Right kidney (tissue), 9 donors: ENCODE results near the gene NRM.
"Not testable (repeated sequence)": the region's sequence is repeated elsewhere in the genome, so short reads cannot be mapped to it uniquely, and the experiment has no call there.

Source experiments
- DNase-seq: peaks from one replicate; pipeline ENCODE4 v3.0.0-alpha.2; 2016
- long read RNA-seq, 8 donors: transcript quantifications; one replicate each; lab custom pipeline, GENCODE V29; 2026

The NRM gene, protein sequence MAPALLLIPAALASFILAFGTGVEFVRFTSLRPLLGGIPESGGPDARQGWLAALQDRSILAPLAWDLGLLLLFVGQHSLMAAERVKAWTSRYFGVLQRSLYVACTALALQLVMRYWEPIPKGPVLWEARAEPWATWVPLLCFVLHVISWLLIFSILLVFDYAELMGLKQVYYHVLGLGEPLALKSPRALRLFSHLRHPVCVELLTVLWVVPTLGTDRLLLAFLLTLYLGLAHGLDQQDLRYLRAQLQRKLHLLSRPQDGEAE
- long read RNA-seq, donor 1, transcript NRM-203 (4 exons, 1,734 nt) = major isoform, 6 of 16 reads
- long read RNA-seq, donor 1, partial matches to known transcripts = 8 of 16 reads
- long read RNA-seq, donor 1, other reads (novel, unspliced or antisense) = 0 of 16 reads
- long read RNA-seq, donor 2, transcript NRM-203 (4 exons, 1,734 nt) = major isoform, 7 of 8 reads
- long read RNA-seq, donor 2, partial matches to known transcripts = 0 of 8 reads
- long read RNA-seq, donor 2, other reads (novel, unspliced or antisense) = 0 of 8 reads
- long read RNA-seq, donor 3, partial matches to known transcripts = 0 of 7 reads
- long read RNA-seq, donor 3, other reads (novel, unspliced or antisense) = 0 of 7 reads
- long read RNA-seq, donor 4, partial matches to known transcripts = 0 of 10 reads
- long read RNA-seq, donor 4, other reads (novel, unspliced or antisense) = 0 of 10 reads
- long read RNA-seq, donor 5, transcript NRM-203 (4 exons, 1,734 nt) = major isoform, 7 of 25 reads
- long read RNA-seq, donor 5, partial matches to known transcripts = 16 of 25 reads
- long read RNA-seq, donor 5, other reads (novel, unspliced or antisense) = 0 of 25 reads
- long read RNA-seq, donor 6, transcript NRM-203 (4 exons, 1,734 nt) = major isoform, 8 of 19 reads
- long read RNA-seq, donor 6, partial matches to known transcripts = 11 of 19 reads
- long read RNA-seq, donor 6, other reads (novel, unspliced or antisense) = 0 of 19 reads
- long read RNA-seq, donor 7, transcript NRM-203 (4 exons, 1,734 nt) = major isoform, 10 of 42 reads
- long read RNA-seq, donor 7, partial matches to known transcripts = 26 of 42 reads
- long read RNA-seq, donor 7, other reads (novel, unspliced or antisense) = 0 of 42 reads
- long read RNA-seq, donor 8, partial matches to known transcripts = 13 of 19 reads
- long read RNA-seq, donor 8, other reads (novel, unspliced or antisense) = 0 of 19 reads

DNA sequence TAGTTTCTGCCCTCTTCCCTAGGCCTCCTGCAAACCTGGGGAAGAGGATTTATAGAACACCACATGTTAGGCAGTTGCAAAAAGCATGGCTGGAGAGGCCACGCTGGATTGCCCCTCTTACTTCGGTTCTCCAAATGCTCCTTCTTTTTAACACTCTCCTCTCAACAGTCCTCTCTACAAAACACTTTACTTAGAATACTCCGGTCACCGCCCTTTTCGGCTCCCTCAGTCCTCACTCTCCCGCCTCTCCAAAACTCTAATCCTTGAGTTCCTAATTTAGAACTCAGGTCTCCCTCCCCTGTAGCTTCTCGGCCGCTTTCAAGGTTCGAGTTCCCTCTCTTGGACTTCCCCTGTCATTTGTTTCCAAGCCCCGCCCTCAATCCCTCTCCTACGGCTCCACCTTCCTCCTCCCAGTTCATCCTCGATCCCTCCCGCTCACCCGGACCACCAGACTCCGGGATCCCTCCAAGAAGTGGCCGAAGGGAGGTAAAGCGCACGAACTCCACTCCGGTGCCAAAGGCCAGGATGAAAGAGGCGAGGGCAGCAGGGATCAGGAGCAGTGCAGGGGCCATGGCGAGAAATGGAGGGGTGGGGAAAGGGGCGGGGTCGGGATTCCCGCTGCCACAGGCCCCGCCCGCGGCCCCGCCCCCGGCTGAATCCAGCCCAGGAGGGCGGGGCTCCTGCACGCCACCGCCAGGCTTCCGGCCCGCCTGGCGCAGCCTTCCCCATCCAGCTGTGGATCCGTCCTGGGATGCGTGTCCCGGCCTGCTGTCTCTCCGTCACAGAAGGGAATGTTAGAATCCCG lies at the start of gene NRM:
Gene NRM, minus strand, starts transcription at position 582 of the 805 bp plus-strand sequence. Its CDS starts 10 bp downstream, at position 572.
- peak; percentile 96 for DNase-seq

DNA sequence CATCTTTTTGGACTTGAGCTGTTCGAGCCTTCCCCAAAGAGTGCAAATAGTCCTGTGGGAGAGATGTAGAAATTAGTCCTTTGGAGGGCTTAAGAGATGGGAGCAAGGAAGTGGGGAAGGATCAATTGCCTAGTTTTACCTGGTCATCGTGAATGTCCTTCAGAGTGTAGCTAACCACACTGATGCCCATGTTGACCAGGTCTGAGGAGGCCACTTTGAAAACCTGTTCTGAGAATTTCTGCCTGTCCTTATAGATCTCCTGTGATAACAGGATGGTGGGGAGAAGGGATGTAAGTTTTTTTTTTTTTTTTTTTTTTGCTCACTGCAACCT lies 49.7 kb upstream of the NRM start:
- DNase-seq = no peak

DNA sequence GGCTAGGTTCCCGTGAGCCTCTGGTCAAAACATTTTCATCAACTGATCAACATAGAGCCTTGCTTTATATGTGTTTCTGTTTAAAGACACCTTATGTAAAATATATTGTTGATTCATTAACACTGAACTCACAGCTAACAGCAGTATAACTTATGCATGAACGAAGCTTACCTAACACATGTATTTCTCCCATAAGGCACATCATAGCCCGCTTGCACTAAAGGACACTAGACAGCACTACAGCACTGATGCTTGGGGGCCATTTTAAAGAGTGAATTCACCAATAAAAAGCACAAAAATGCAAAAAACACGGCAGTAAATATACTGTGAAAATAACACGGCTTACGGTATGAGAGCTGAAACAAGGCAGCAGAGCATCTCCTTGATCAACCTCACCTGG lies 47.7 kb upstream of the NRM start:
- DNase-seq = no peak

DNA sequence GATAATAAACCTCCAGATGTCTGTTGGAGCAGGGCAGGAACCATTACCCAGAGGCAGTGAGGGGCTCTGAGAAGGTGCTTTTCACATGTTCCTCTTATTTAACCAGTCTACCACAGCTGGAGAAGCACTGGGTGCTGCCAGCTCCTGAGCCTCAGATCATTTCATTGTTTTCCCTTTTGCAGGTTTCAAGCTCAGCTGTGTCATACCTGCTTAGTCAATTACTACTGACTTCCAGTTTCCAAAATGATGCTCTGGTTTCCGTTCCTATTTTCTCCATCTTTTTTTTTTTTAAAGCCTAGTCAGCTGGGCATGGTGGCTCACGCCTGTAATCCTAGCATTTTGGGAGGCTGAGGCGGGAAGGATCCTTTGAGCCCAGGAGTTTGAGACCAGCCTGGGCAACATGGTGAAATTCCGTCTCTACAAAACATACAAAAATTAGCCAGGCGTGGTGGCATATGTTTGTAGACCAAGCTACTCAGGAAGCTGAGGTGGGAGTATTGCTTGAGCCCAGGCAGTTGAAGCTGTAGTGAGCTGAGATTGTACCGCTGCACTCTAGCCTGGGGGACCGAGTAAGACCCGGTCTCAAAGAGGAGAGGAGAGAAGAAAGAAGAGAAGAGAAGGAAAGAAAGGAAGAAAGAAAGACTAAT lies 45.0 kb upstream of the NRM start:
- no peak for DNase-seq

DNA sequence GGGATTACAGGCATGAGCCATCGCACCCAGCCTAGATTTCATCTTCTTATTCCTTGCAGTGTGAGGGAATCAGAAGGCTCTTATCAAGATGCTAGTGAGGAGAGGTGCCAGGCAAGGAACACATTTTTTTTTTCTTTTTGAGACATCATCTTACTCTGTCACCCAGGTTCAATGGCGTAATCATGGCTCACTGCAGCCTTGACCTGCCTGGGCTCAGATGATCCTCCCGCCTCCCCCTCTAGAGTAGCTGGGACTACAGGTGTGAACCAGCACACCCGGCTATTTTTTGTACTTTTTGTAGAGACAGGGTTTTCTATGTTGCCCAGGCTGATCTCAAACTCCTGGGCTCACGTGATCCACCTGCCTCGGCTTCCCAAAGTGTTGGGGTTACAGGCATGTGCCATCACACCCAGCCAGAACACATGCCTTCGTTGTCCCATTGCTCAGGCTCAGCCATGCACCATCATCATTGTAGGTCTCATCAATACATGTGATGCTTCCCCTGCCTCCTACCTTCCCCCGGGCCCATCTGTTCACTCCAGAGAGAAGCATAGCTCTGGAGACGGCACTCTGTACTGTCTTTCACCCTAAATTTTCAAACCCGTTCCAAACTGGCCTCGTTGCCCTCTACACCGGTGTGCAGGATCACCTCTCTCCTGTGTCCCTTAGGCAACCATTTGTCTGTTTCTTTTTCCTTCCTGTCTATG lies 41.6 kb upstream of the NRM start:
- no peak for DNase-seq

DNA sequence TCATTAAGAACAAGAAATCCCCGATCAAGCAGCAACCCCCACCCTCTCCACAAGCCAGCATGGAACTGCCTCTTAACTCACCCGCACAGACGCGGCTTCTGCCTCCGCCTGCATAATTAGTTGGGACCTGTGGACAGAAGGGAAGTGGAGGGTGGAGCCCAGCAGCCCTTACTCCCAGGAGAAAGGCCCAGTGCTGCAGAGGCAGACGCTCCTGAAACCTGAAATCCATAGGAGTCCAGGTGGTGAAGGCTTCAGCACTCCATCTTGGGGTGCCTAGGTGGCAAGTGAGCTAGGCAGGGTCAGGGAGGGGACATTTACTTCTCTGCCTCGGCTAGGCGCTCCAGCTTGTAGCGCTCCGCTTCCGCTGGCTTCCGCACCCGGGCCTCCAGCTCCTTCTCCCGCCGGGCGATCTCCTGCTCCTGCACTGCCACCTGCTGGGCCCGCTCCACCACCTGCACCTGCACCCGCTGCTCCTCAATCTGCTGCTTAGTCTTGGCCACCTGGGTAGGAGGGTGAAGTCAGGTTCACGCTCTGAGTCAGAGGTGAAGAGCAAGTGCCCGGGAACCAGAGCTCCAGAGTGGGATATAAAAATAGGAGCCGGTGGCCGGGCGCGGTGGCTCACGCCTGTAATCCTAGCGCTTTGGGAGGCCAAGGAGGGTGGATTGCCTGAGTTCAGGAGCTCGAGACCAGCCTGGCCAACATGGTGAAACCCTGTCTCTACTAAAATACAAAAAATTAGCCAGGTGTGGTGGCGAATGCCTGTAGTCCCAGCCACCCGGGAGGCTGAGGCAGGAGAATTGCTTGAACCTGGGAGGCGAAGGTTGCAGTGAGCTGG lies 40.0 kb upstream of the NRM start:
- peak; percentile 71 for DNase-seq

DNA sequence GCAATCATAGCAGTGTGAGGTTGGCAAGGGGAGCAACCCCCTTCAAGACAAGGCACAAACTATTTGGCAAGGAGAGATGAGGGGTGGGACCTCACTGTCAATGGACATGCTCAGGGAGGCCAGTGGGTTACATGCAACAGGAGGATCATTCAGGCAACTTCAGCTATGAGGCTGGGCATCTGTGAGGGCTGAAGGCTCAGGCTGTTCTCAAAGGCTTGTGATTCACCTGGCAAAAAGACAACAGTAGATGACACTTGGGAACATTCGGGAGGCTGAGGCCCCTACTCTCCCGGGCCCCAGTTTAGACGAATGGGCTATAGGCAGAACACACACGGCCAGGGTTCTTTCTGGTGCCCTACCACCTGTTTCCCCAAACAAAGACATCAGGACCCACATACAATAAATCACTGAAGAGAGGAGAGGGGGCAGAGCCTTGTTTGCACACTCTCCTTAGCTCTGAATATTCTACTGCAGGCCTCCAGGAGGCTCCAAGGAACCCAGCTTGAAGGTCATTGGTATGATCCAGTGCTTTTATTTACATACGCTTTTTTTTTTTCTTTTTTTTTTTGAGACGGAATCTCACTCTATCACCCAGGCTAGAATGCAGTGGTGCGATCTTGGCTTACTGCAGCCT lies 37.3 kb upstream of the NRM start:
- no peak for DNase-seq

DNA sequence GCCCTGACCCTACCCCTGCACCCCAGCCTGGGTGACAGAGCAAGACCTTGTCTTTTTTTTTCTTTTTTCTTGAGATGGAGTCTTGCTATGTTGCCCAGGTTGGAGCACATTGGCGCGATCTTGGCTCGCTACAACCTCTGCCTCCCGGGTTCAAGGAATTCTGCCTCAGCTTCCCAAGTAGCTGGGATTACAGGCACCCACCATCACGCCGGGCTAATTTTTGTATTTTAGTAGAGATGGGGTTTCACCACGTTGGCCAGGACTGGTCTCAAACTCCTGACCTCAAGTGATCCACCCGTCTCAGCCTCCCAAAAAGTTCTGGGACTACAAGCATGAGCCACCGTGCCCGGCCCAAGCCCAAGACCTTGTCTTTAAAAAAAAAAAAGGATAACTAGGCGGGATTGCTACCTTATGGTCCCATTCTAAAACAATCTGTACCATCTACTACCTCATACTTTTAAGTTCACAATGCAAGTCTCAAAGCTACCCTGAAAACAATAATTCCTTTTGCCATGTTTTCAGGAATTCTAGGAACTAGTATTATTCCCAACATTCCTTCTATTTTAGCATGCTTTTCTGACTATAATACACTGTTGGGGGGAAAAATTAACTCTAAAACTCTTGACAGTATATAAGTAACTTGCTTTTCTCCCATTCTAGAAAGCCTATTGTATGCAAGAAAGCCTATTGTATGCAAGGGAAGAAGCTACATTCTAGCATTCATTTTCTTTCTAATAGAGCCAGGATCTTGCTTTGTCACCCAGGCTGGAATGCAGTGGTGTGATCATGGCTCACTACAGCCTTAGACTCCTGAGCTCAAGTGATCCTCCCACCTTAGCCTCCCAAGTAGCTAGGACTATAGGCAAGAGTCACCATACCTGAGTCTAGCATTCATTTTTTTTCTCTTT lies 36.0 kb upstream of the NRM start:
- no peak for DNase-seq

DNA sequence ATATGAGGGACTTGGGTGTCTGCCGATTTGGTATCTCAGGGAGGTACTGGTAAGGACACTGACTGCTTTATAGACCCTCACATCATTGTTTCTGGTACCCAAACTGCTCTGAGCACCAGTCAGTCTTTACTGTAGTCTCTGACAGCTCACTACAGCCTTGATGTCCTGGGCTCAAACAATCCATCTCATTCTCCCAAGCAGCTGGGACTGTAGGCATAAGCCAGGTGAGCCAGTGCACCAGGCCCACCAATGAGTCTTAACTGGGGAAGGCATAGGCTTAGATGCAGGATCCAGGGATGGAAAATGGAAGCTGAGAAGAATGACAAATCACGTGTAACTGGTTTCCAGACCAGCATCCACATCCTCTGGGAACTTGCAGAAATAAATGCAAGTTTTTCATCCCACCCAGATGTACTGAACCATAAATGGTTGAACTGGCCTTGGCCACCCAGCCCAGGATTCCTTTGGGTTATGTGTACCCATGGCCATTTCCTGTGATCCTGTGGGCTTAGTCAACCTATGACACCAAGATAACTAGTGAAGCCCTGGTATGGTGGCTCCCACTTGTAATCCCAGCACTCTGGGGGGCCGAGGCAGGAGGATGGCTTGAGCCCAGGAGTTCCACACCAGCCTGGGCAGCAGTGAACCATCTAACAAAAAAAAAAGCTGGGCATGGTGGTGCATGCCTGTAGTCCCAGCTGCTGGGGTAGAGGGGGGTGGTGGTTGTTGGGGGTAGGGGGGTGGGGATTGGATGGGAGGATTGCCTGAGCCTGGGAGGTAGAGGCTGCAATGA lies 35.1 kb upstream of the NRM start:
- DNase-seq = no peak

DNA sequence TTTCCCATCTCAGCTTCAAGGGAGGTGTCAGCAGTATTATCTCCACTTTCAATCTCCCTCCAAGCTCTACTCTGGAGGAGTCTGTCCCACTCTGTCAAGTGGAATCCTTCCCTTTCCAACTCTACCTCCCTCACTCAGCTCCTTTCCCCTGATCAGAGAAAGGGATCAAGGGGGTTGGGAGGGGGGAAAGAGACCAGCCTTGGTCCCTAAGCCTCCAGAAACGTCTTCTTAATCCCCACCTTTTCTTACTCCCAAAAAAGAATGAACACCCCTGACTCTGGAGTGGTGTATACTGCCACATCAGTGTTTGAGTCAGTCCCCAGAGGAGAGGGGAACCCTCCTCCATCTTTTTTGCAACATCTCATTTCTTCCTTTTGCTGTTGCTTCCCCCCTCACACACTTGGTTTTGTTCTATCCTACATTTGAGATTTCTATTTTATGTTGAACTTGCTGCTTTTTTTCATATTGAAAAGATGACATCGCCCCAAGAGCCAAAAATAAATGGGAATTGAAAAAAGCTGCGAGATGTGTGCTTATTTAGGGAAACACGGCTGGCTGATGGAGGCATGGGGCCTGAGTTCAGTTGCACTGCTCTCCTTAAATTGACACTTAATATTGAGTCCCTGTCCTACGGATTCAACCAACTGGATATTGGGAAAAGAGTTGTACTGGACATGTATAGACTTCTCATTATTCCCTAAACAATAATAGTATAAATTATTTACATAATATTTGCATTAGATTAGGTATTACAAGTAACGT lies 34.3 kb upstream of the NRM start:
- DNase-seq = no peak

DNA sequence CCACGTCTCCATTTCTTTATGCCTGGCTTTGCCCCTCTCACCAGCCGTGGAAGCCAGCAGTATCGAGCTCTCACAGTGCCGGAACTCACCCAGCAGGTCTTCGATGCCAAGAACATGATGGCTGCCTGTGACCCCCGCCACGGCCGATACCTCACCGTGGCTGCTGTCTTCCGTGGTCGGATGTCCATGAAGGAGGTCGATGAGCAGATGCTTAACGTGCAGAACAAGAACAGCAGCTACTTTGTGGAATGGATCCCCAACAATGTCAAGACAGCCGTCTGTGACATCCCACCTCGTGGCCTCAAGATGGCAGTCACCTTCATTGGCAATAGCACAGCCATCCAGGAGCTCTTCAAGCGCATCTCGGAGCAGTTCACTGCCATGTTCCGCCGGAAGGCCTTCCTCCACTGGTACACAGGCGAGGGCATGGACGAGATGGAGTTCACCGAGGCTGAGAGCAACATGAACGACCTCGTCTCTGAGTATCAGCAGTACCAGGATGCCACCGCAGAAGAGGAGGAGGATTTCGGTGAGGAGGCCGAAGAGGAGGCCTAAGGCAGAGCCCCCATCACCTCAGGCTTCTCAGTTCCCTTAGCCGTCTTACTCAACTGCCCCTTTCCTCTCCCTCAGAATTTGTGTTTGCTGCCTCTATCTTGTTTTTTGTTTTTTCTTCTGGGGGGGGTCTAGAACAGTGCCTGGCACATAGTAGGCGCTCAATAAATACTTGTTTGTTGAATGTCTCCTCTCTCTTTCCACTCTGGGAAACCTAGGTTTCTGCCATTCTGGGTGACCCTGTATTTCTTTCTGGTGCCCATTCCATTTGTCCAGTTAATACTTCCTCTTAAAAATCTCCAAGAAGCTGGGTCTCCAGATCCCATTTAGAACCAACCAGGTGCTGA lies 33.3 kb upstream of the NRM start:
- DNase-seq = not testable (repeated sequence)

DNA sequence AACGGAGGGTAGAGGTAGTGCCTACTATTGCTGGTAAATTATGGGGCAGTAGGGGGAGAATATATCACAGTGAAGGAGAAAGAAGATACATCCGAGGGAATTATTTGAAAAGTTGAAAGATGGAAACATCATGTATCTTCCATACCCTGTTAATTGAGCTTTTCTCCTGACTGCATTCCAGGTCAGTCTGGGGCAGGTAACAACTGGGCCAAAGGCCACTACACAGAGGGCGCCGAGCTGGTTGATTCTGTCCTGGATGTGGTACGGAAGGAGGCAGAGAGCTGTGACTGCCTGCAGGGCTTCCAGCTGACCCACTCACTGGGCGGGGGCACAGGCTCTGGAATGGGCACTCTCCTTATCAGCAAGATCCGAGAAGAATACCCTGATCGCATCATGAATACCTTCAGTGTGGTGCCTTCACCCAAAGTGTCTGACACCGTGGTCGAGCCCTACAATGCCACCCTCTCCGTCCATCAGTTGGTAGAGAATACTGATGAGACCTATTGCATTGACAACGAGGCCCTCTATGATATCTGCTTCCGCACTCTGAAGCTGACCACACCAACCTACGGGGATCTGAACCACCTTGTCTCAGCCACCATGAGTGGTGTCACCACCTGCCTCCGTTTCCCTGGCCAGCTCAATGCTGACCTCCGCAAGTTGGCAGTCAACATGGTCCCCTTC lies 32.5 kb upstream of the NRM start:
- DNase-seq = not testable (repeated sequence)

DNA sequence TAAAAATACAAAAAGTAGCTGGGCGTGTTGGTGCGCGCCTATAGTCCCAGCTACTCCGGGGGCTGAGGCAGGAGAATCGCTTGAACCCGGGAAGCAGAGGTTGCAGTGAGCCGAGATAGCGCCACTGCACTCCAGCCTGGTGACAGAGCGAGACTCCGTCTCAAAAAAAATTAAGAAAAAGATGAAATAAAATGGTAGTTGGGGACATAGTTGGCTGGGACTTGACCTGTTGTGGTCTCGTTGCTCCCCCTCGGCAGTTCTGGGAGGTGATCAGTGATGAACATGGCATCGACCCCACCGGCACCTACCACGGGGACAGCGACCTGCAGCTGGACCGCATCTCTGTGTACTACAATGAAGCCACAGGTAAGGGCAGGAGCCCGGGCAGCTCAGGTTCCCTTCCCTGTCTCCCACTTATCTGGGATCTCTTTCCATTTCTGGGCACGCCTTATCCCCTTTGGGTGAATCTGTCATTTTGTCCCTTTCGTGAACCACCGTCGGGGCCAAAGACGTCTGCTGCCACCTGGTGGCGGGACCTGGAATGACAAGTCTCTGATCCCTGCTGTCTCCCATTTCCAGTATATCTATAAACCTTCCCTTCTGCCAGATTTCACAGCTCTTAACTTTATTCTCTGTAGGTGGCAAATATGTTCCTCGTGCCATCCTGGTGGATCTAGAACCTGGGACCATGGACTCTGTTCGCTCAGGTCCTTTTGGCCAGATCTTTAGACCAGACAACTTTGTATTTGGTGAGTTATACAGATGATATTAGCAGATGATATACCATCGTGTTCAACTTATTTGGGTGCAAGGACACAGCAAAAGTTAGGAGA lies 31.7 kb upstream of the NRM start:
- DNase-seq = peak; percentile 81

DNA sequence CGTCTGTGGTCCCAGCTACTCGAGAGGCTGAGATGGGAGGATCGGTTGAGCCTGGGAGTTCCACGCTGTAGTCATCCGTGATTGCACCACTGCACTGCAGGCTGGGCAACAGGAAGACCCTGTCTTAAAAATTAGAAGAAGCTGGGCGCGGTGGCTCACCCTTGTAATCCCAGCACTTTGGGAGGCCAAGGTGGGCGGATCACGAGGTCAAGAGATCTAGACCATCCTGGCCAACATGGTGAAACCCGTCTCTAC lies 31.2 kb upstream of the NRM start:
- not testable (repeated sequence) for DNase-seq
